HPDE6-E6E7 (cell line): ENCODE results near the gene CDH13.

Experiments used
- DNase-seq: peaks from one replicate; pipeline ENCODE4 v3.0.0; 2011; ENCODE audit warnings: missing footprints; ENCODE audit errors: extremely low spot score

The CDH13 gene

DNA sequence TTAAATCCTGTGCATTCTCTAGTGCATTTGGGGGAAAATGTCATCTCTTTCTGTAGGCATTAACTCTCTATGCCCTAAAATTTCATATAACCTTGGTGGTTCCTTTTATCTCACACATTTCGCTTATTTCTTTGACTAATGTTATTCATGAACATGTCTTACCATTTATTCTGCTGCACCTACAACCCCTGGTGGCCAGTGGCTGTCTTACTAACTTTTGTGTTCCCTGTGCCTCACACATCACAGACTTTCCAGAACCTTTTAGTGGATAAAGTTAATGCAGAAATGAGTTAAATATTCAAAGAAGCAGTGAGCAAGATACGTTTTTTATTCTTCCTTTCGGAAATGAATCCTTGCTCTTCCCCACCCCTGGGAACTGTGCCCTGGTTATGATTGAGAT is 111.9 kb downstream of the CDH13 start:
- no peak for DNase-seq

DNA sequence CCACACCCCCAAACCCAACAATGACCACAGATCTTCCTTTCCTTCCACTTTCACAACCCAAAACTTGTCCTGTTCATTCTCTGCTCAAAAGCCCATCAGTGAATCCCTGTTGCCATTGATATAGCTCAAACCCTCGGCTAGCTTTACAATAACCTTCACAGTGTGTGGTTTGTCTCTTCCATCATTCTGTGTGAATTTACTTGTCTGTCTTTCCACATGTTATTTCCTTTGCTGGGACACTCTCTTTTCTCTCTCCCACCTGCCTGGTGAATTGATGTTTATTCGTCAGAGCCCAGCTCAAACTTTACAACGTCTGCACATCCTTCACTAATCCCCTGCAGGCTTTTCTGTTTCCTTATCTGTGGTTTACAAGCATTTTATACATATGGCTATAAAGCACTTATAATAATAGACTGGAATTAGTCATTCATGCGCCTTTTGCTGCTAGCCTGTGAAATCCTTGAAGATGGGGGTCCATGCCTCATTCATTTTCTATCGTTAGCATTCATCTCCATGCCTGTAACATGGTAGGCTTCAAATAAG is 114.4 kb downstream of the CDH13 start:
- no peak for DNase-seq

DNA sequence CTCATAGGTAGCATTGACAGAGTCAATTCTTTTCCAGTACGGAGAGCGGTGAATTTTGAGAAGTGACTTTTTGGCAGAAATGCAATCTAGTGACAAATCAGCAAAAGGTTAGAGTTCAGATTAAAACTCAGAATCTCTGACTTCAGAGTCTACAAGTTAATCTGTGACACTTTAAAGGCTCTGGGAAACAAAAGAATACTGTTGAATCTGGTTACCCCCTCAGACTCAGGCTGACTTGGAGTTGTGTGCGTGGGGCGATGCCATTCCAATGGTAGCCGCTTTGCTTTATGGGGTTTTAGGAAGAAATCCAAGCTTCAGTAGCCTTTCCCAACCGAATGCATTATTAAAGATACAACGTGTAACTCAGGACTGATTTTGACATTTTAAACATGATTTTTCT is 118.2 kb downstream of the CDH13 start:
- no peak for DNase-seq

DNA sequence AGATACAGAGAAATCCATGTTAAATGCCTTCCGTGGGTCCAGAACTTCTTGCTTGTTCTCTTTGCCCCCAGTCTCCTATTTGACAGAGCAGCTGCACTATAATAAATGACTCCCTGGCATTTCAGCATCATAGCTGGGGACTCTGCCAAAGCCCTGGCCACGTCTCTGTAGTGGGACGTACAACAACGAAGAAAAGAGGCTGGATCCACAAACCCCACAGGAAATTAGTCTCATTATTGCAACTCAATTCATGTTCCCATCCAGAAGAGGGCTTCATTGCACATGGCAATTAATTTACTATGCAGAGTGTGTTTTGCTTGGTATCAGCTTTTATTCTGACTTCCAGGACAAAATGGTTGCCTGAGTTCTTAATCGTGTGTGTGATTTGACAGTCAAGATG is 121.3 kb downstream of the CDH13 start:
- no peak for DNase-seq

DNA sequence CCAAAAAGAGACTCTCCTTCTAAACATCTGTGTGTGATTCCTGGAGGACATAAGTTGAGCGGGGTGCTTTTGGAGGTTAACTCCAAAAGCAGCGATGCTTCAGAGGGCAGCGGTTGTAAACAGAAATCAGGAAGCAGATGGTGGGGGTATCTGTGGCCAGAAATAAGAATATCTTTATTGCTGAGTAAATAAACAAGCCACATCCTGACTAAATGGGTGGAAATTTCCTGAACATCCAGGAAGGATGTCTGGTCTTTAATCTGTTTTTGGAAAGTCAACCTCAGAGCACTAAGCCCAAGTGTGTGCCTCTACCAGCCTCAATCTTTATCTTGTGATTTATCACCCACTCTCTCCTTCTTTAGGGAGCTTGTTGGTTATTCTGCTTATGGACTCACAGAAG is 123.3 kb downstream of the CDH13 start:
- no peak for DNase-seq

DNA sequence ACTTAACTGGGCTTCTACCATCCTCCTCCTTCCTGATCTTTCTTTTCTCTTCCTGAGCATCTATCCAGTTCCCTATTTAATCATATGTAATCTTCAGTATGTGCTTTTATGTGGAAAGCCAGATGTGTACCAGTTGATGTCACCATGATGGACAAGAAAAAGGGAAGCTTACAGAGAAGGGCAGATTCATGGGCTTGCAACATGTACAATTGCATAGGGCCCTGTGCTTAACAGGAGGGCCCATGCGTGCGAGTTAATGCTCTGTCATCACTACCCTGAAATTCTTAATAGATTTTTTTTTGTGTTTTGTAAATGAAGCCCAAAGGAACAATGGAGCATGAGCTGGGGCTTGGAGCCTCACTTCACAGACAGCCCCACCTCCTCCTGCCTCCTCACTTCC is 124.3 kb downstream of the CDH13 start:
- no peak for DNase-seq

DNA sequence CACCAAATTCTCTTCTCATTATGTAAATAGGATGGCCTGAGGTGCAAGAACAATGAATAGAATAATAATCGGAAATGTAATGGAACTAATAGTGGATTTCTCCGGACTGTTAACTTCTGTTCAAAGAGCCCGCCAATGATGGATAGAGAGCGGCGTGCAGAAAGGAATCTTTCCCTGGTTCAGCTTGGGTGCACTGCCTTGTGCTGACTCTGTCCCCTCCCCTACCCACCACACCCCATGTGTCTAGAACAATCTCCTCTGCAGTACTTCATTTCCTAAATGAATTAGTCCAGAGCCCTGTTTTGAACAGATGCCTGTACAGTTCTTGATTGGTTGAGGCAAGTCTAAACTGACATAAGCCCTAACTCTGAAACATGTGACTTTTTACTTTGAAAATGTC is 125.4 kb downstream of the CDH13 start:
- no peak for DNase-seq

DNA sequence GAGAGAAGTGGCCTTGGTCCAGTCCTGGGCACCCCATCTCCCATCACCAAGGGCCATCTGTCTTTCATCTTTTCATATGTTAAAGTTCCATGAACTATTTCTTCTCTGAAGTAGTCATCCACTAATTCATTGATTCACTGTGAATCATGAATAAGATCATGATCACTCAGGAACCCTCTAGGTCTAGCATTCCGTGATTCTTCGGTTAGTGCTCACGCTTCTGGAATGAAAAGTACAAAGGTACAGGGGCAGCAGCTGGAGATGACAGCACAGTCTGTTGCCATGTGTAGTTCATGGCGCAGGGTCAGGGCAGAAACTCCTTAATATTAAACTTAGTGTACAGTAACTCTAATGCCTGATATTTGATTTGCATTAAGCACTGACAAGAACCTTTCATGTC is 127.1 kb downstream of the CDH13 start:
- no peak for DNase-seq

DNA sequence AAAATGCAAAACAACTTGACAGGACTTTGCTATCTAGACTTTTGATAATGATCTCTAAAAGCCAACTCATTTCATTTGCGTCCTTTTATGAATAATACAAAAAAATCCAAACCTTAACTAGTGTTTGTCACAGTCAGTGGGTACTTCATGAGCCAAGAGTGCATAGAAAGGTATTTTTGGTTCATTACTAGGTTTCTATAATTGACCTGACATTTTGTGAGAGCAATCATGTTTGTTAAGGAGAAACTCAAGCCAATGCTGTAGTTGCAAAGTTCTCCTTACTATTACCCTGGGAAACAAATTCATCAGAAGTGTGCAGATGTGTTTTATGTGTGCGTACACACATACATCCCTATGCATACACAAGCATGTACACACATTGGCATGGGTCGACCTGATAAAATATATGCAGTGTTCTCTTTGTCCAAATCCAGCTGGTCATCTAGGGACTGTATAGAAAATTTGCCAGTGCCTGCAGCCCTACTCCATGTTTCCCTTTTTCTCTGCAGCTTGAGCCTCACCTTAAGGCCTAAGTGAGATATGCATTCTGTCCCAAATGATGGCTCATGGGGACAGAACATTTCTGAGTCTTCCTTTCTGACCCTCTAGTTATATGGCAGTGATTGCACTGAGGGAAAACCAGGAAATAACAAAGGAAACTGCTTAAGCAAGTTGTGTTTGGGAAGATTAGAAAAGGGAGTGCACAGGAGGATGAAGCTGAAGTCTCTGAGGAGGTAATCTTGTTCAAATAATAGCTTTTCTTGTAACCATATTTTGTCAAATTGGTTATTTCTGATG is 128.1 kb downstream of the CDH13 start:
- DNase-seq, result no peak

DNA sequence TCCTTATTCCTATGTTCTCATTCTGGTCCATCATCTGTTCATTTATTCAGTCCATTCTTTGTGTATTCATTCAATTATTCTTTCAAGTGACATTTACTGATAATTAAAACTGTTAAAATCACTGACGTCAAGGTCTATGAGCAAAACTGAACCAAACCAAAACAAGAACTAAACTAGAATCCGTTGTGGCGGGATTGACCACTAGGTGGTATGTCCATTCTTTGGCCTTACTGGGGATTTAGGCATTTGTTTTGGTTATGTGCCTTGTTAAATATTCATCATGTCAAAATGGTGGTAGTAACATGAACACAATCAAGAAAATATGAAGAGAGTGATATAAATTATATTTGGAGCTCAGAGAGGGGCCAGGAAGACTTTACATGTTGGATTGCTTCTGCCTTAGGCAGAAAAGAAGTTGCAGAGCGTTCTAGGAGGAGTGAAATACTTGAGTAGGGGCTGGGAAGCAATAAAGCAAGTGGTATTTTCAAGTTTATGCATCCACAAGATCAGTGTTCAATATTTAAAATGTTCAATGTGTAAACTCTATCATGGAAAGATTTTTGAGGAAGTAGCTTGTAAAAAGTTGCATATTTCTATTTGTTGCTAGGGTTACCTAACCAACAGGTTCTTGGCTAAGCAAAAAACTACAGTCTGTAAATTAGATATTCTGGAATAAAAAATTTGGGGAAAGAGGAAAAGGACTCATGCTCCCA is 129.0 kb downstream of the CDH13 start:
- DNase-seq, result no peak

DNA sequence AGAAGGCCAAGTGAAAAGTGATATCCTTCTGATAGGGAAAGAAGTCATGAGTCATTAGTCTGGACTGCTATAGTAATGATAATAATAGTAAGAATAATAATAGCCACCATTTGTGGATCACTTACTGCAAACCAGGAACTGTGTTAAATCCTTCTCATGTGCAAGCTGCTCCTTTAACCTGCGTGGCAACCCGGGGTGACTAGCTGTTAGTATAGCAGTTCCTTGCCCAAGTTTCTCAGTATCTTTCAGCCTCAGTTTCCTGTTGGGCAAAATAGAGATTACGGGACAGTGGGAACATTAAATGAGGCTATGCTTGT is 129.5 kb downstream of the CDH13 start:
- DNase-seq, result no peak

DNA sequence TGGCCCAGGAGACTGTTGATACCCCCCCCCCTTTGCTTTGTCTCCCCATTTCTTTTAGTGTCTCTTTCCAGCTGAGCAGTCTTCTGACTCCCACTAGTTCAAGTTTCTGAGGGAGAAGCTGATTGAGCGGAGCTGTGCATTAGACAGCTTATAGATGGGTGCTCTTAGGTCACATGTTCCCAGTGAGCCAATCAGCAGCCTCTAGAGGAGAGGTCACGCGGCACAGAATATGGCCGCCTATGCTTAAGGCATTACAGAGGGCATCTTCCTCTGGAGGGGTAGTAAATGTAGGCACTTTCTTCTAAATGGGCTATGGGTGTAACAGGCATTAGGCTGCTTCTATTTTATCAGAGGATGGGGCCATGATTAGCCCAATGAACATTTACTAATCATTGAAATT is 131.6 kb downstream of the CDH13 start:
- DNase-seq, result no peak

DNA sequence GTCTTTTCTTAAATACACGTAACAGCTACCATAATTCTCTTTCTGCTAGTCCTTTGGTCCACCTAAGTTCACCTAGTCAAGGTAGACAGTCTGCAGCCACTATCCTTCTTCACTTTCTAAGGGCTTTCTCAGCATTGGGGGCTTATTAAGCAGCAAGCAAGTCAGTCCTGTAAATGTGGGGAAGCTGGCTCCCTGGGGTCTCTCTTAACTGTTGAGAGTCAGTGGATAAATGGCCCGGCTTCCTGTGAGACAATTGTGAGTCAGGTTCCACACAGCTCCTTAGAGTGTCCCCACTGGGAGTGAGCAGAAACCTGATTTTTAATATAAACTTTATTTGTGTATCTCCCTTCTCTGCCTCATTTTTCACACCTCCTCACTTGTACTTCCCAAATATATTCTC is 132.1 kb downstream of the CDH13 start:
- DNase-seq, result no peak

DNA sequence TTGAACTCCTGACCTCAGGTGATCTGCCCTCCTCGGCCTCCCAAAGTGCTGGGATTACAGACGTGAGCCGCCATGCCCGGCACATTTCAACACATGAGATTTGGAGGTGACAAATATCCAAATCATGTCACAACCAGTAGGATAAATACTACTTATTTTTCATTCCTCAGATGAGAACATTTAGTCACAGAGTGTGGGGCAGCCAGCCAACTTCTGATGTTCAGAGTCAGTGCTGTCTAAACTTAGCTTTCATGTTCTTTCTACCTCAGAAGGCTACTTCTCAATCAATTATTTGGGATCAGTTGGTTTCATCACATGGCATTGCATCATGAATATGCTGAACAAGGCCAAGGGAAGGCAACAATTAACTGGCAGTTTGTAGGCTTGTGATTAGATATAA is 134.5 kb downstream of the CDH13 start:
- no peak for DNase-seq

DNA sequence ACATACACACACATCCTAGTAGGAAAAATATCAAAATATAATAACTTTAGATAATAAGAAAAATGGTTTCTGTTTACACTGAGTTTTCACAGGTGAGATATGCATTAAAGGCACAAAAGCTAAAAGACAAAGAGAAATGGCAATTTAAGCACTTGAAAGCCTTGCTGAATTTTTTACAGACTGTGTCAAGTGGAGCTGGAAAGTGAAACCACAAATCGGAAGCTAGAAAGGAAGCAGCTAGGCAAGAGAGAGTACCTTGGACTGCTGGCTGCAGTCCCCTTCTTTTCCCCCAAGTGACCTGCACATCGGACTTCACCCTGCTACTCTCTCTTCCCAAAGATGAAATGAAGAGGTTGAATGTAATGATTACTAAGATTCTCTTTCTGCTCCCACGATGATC is 135.1 kb downstream of the CDH13 start:
- no peak for DNase-seq

DNA sequence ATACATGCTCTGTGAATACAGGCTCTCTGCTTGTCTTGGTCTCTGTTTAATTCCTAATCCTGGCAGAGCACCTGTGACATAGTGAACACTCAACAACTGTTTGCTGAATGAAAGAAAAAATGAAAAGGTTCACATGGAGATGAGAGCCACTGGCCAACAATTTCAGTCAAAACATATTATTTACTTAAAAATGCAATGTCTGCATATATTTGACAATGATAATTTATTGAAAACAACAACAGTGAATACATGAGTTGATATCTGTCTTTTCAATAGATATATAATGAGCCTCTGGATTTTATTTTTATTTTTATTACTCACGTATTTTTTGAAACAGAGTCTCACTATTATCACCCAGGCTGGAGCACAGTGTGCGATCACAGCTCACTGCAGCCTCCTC is 136.6 kb downstream of the CDH13 start:
- no peak for DNase-seq

DNA sequence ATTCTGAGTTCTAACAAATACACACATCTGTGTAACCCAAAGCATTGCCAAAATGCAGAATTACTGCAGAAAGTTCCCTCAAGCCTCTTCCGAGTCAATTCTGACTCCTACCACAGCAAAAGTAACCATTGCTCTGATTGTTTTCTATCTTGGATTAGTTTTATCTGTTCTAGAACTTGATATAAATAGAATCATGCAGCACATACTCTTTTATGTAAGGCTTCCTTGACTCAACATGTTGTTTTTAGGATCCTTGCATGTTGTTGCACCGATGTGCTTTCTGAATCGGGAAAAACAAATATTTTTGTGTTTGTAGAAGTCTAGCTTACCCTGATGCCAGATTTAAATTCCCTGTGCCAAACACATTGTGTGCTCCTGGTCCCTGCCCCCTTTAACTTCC is 140.4 kb downstream of the CDH13 start:
- DNase-seq, result no peak

DNA sequence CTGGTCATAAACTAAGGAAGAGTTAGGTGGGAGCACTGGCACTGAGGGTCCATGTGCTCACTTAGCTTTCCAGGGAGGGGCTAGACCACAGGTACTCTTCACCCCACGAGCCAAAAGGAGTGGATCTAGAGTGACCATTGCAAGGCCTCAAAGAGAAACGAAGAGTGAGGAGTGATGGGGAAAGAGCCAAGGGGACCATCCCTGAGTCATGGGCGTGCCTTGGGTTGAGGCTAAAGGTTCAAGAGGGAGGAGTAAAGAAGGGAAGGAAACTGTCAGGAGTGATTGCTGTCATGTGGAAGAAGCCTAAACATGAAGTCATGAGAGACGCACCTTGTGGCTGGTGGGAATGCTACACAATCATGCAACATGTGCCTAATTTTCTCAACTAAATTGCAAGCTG is 141.0 kb downstream of the CDH13 start:
- DNase-seq, result no peak

DNA sequence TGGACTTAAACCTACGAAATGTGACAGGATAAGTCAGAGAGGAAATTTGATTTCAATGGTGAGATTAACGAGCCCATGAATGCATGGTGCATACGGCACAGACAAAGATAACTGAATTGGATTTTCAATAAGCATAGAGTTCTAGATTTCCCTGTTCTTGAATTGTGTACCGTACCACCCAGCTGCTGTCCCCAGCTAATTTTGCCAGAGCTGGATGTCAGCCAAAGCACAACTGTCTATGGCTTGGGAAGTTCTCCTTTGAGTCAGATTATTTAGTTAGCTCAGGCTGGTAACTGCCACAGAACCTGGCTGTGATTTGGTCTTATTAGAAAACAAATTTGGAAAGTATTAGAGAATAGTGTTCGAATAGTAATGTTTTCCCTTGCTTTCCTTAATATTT is 143.1 kb downstream of the CDH13 start:
- no peak for DNase-seq

DNA sequence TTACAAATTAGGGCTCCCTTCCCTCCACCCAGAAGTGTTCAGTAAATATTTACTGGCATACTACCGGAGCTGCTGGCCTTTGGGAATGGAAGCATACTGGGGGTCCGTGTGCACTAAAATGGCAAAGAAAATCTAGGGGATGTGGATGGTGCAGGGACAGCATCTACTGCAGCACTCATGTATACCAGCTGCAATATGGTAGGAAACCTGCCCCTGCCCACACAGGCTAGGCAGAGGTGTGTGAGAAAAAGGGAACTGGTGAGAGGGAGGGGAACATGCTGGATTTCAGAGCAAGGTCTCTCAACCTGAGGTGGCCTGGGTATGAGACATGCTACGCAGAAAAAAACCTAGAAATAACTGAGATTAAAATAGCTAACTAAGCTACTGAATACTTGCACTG is 145.4 kb downstream of the CDH13 start:
- no peak for DNase-seq

DNA sequence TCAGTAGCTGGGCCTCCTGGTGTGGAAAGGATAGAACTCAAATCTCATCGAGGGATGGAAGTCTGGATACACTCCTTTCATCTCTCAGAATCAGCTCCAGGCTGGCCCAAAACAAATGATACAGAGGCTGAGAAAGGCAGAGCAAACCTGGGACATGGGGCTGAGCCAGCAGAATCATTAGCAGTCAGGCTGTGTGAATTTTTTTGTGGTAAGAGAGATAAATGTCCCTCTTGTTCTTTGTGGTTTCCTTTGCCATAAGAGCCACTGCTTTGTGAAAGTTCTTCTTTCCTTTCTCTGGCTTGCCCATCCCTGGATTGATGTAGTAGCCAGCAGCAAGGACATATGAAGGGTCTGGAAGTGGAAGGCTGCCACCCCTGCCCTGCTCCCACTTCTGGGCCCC is 146.2 kb downstream of the CDH13 start:
- DNase-seq, result no peak

DNA sequence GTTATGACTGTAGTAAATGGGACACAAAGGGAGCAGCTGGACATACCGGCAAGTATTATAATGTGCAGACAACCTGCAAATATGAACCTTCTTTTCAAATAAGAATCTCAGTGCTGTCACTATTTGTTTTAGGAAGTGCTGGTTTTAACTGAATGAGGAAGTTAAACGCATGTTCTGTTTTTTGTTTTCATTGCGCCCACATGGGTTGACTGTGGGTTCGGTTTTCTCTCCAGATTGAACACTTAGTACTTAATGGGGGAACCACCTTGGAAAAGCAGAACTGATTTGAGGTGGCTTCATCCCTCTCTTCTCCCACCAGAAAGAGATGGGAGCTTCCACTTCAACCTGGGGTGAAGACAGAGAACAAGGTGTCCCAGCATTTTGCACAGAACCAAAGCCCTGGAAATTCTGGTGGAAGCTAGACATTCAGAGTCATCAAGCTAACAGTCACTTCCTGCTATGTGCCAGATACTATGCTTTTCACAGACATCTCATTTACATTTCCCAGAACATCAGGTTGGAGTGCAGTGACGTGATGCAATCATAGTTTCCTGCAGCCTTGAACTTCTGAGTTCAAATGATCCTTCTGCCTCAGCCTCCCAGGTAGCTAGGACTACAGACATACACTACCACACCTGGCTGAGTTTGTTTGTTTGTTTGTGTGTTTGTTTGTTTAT is 149.8 kb downstream of the CDH13 start:
- no peak for DNase-seq

DNA sequence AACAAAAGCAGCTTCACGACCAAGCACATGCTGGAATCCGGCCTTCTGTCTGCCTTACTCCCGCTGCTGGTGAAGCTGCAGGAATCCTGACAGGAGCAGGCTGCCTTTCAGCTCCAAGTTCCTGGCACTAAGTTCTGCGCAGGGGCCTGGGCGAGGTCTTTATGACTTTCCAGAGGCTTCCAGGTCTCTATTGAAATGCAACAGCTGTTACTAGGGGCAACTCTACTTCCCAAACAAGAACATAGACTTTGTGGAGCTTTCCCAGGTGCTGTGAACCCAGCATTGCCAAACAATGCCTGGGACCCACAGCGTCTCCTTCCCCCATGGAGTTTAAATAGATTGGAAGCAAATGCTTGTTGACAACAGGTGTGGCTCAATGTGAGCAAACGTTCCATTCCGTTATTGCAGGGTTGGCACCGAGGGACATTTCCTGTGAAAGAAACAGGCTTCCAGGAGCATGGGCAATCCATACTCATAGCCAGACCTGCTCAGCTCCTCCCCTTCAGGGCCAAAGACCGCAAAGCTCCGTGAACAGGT is 156.0 kb downstream of the CDH13 start:
- no peak for DNase-seq
